Osteocyte (in vitro differentiated cells): Measurements from ENCODE around the gene FAM171A1. TPM values are rescaled to one million over a fixed set of nuclear protein-coding genes. Genes with fewer than 3 reads are reported as not detected.

ENCODE experiments used
- DNase-seq: peaks from one replicate; pipeline ENCODE4 v3.0.0; 2021; ENCODE audit warnings: mixed read lengths; ENCODE audit not compliant: unreplicated experiment; ENCODE audit errors: extremely low spot score
- H3K27ac Mint-ChIP-seq: one replicate; pipeline ENCODE4 v1.8.0; 2021; ENCODE audit warnings: mild to moderate bottlenecking, mixed read lengths; ENCODE audit not compliant: unreplicated experiment
- H3K27me3 Mint-ChIP-seq: one replicate; pipeline ENCODE4 v1.8.0; 2021; ENCODE audit warnings: mixed read lengths; ENCODE audit not compliant: unreplicated experiment
- H3K36me3 Mint-ChIP-seq: one replicate; pipeline ENCODE4 v1.8.0; 2021; ENCODE audit warnings: mixed read lengths; ENCODE audit not compliant: unreplicated experiment
- H3K4me1 Mint-ChIP-seq: one replicate; pipeline ENCODE4 v1.8.0; 2021; ENCODE audit warnings: mixed read lengths; ENCODE audit not compliant: unreplicated experiment
- H3K4me3 Mint-ChIP-seq: one replicate; pipeline ENCODE4 v1.8.0; 2021; ENCODE audit warnings: mild to moderate bottlenecking, moderate library complexity, mixed read lengths; ENCODE audit not compliant: unreplicated experiment
- H3K9me3 Mint-ChIP-seq: one replicate; pipeline ENCODE4 v1.8.0; 2021; ENCODE audit warnings: mixed read lengths; ENCODE audit not compliant: unreplicated experiment
- total RNA-seq: library from RNA; stranded (reverse); gene quantifications from 2 replicates; pipeline ENCODE4 v1.2.1, GENCODE V29; 2021
- TF ChIP-seq, protein P1 (sequence below): fragments of 200-600 bp; sonication (generic); IDR thresholded peaks from 2 replicates; pipeline ENCODE4 v1.5.0; 2021; ENCODE audit warnings: antibody characterized with exemption, mild to moderate bottlenecking, moderate library complexity

The FAM171A1 gene
- total RNA-seq, 1 donor from 2014 or later = 30.4 TPM

DNA sequence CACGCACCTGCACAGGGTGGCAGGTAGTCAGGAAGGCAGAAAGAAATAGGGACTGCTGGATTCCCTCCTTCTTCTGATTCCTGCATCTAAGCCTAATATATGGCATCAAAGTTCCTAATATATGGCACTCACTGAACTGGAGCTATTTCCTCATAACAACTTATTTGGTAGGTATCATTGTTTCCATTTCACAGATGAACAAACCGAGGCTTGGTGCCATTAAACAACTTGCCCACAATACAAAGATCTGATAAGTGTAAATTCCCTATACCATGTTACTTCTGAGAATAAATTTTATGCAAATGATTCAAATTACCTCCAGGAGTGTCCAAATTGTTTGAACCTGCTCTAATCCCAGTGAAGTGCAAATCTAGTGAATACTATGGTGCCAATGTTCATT lies 2.1 kb upstream of the FAM171A1 start:
- H3K4me3 Mint-ChIP-seq = no peak overlapping the region
- no peaks in the 10 kb centered on the region for H3K9me3 Mint-ChIP-seq
- H3K27me3 Mint-ChIP-seq = peaks cover 17% of the 10 kb centered on the region
- peaks cover 17% of the 10 kb centered on the region for H3K4me1 Mint-ChIP-seq
- TF ChIP-seq, protein P1, sequence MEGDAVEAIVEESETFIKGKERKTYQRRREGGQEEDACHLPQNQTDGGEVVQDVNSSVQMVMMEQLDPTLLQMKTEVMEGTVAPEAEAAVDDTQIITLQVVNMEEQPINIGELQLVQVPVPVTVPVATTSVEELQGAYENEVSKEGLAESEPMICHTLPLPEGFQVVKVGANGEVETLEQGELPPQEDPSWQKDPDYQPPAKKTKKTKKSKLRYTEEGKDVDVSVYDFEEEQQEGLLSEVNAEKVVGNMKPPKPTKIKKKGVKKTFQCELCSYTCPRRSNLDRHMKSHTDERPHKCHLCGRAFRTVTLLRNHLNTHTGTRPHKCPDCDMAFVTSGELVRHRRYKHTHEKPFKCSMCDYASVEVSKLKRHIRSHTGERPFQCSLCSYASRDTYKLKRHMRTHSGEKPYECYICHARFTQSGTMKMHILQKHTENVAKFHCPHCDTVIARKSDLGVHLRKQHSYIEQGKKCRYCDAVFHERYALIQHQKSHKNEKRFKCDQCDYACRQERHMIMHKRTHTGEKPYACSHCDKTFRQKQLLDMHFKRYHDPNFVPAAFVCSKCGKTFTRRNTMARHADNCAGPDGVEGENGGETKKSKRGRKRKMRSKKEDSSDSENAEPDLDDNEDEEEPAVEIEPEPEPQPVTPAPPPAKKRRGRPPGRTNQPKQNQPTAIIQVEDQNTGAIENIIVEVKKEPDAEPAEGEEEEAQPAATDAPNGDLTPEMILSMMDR = no peak
- DNase-seq = no peak
- no peaks in the 10 kb centered on the region for H3K36me3 Mint-ChIP-seq
- no peak overlapping the region for H3K27ac Mint-ChIP-seq

DNA sequence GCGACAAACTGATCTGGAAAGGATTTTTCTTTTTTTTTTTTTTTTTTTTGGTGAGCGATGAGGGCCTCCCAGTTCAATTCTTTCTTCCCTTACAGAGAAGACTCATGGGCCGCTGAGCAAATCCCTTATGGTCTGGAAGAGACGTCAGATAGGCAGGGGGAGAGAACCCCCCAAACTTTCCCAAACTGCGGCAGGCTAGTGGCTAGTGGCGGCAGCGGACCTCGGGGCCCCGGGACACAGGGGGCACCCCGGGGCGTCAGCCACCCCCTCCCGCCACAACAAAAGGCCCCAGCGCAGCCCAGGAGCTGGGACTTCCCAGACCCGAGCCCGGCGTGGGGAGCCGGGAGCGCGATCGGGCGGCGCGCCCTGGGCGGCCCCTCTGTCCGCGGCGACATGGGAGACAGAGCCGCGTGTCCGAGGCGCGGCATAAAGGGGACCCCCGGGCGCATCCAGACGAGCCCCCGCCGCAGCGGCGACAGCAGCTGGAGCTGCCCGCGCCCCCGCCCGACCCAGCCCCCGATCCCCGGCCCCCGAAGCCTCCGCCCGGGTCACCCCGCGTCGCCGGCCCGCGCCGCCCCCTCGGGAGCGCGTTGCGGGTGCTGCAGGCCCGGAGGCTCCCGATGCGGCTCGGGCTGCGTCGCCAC lies 755 bp downstream of the FAM171A1 start:
- TF ChIP-seq, protein P1 = no peak
- DNase-seq = peak; percentile 83
- no peaks in the 10 kb centered on the region for H3K9me3 Mint-ChIP-seq
- H3K4me1 Mint-ChIP-seq = peaks cover 17% of the 10 kb centered on the region
- peaks cover 17% of the 10 kb centered on the region for H3K27me3 Mint-ChIP-seq
- no peaks in the 10 kb centered on the region for H3K36me3 Mint-ChIP-seq
- H3K27ac Mint-ChIP-seq = peak overlapping the region; percentile 87
- H3K4me3 Mint-ChIP-seq = peak overlapping the region; percentile 87

DNA sequence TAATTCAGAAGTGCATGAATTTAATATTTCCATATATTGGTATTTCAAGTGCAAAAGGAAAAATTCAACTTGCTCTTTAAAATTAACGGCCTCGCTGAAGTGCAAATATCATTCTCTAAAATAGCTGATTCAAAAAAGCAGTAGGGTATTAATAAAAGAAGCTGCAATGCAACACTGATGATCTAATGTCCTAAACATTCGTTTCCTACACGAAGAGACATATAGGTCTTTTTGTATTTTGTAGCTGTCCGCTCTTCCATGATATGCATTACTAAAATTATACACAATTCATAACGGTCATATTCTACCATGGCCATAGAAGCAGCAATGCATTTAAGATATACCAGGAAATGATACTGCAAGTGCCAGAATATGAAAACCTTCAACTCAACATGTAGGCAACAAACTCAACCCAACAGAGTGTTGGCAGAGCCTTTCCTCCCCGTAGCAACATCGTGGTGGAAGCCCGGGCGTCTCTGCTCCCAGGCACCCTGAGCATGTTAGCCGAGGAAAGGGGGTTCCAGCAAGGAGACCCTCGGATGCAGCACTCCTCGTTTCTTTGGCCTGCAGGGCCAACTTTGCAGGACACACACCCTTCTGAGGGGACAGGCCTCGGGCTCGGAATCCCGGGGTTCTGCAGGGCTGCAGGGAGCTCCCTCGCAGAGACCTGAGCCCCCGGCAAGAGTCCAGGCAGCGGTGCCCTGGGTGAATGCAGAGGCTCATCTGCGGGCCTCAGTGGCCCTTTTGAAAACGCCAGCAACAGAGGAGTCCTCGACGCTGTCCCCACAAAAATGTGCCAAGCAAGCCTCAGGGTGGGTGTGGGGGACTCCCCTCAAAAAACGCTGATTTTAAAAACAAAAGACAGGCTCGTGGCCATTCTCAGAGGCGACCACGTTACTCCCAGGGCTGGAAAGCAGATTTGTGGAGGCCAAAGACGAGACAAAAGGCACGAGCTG lies 1.6 kb downstream of the FAM171A1 start:
- no peaks in the 10 kb centered on the region for H3K9me3 Mint-ChIP-seq
- H3K4me3 Mint-ChIP-seq = peak overlapping the region; percentile 87
- TF ChIP-seq, protein P1 = no peak
- H3K4me1 Mint-ChIP-seq = peaks cover 17% of the 10 kb centered on the region
- no peaks in the 10 kb centered on the region for H3K36me3 Mint-ChIP-seq
- H3K27ac Mint-ChIP-seq = peak overlapping the region; percentile 87
- peaks cover 15% of the 10 kb centered on the region for H3K27me3 Mint-ChIP-seq
- DNase-seq = no peak

DNA sequence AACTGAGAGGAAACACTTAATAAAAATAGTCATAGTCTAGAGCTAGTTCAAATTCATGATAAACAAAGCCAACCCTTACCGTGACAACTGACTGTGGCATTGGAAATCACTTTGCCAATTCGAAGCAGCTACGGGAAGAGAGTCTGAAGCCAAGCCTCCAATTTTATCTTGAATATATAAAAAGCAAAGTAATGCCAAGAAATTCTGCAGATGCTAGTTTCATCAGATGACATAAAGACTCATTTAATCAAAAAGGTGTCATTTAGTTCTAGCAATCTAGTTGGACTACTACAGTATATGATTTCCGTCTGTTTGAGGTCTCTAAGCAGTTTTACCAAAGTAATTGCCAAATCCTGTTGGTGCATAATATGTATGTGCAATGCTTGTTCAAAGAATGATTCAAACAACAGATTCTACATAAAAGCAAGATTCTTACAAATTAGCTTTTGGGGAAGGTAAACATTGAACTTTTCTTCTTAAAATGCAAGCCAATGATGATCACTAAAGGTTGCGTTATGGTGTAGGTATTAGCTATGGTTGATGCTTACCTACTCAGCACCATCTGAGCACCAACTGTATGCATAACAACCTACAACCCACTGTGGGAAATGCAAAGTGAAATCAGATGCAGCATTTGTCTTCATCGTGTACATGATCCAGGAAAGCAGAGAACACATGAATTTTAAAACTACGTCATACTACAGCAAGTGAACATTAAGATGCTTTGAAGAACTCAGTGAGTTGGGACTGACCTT lies 2.8 kb downstream of the FAM171A1 start:
- Mint-ChIP-seq H3K27ac (no peak overlapping the region), H3K36me3 (no peaks in the 10 kb centered on the region), H3K4me3 (peak overlapping the region; percentile 8), H3K9me3 (no peaks in the 10 kb centered on the region), H3K27me3 (peaks cover 8% of the 10 kb centered on the region), H3K4me1 (peaks cover 21% of the 10 kb centered on the region)
- TF ChIP-seq, protein P1 = no peak
- no peak for DNase-seq
